ENCODE results near the gene KRTAP5-11.
"Not testable (repeated sequence)": the region's sequence is repeated elsewhere in the genome, so short reads cannot be mapped to it uniquely, and the experiment has no call there.

Gene KRTAP5-11

DNA sequence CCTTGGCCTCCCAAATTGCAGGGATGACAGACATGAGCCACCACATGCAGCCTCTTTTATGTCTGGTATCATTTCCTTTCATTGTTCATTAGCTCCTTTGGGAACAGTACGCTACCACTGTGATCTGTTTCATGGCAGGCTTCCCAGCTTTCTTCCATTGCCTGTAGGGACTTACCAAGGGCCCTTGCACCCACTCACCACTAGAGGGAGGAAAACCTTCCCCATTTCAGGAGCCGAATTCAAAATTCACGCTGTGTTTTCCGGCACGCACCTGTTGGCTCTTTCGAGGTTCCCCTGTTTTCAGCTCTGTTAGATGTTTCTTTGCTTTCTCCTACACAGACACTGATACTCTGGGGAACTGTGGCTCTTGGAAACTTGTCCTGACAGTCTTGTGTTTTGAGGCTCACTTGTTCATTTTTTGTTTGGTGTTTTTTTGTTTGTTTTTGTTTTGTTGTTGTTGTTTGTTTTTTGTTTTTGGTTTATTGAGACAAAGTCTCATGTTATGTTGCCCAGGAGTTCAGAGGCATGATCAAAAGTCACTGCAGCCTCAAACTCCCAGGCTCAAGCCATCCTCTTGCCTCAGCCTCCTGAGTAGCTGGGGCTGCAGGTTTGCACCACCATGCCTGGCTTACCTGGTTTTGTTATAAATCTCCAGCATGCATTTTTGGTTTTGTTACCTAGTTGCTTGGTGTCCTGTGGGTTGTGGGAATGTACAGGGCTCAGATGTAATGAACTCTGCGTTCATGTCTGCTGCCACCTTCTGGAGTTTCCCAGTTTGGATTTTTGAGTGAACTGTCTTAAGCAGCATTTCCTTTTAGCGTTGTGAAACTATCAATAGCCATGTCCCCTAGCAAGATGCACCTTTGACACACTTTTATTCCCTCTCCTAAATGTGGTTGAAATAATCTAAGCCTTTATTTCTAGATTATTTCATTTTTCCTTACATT is 2.3 kb downstream of the KRTAP5-11 start:
- peak; percentile 11 for DNase-seq

DNA sequence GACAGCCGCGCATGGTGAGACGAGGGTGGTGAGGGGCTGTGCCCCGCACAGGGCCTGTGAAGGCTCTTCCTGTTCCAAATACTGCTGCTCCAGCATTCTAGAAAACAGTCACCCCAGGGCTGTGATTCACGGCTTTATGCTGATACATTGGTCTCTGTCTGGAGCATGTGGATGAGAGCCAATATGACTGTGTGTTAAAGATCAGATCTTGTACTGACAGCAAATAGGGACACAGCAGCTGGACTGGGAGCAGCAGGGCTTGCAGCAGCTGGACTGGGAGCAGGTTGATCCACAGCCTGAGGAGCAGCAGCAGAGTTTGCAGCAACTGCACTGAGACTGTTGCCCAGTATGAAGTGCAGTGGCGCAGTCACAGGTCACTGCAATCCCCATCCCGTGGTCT is 3.2 kb downstream of the KRTAP5-11 start:
- not testable (repeated sequence) for DNase-seq

DNA sequence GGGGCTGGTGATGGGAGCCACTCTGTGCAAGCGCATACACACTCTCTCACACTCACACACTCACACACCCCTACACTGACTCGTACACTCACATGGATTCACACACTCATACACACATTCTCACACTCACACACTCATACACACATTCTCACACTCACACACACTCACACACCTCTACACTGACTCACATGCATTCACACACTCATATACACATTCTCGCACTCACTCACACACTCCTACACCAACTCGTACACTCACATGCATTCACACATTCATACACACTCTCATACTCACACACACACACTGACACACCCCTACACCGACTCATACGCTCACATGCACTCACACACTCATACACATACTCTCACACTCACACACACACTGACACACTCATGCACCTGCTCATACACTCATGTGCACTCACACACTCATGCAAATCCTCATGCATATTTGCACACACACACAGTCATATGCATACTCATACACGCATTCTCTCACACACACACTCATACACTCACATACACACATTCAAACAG is 5.1 kb downstream of the KRTAP5-11 start:
- DNase-seq, result no peak

DNA sequence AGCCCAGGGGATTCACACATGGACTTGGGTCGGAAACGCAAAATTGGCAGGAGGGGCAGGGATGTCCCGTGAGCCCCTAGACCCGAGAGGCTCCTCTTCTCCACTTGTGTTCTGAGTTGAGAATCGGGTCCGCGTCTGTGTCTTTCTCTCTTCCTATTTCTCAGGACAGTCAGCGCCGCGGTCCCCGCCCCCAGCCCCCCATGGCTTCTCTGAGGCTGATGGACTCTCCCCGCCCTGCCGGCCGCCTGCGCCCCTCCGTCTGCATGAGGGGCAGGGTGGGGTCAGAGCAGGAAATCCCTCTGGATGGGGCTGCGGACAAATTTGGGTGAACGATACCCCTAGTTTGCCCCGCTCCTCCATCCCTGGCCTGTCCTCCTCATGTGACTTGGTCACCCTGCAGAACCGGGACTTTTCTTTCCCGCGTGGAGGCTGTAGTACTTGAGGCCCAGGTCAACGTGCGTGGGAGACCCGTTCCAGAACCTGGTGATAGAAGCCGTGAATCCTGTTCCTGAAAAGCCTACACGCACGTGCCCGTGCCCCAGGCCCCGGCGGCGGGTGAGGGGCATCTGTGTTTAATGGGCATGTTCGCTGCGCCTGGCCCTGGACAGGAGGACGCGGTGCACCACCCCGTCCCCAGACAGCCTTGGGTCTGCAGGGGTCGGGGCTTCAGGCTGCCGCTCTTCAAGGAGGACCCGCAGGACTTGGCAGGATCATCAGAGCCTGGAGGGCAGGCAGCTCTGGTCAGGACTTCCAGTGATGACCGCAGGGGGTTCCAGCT is 5.8 kb downstream of the KRTAP5-11 start:
- not testable (repeated sequence) for DNase-seq

DNA sequence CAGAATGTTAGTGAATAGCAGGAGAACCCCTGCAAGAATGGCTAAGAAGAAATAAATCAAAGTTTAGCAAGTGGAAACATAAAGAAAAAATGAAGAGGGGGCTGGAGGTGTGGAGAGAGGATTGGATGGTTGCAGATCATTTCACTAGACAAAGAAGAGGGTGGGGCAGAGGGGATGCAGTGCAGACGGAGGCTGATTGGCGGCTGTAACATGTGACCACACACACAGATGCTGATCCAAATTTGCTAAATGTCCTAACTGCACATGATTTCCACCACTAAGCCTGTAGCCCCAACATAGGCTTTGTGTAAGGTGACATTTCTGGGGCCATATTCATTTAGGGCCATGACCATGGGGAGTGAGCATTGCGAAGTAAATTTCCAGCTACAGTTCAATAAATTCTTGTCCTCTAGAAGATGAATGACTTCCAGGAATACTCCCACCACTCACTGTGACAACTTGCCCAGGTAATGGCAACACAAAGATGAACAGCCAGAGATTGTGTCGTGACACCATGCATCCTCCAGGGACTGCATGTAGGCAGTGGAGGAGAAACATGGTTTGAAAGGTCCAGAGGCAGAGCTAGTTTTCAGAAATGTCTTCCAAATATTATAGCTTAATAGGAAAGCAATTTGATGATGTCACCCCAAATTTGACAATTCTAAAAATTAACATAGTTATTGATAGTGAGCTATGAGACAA is 6.8 kb downstream of the KRTAP5-11 start:
- no peak for DNase-seq

DNA sequence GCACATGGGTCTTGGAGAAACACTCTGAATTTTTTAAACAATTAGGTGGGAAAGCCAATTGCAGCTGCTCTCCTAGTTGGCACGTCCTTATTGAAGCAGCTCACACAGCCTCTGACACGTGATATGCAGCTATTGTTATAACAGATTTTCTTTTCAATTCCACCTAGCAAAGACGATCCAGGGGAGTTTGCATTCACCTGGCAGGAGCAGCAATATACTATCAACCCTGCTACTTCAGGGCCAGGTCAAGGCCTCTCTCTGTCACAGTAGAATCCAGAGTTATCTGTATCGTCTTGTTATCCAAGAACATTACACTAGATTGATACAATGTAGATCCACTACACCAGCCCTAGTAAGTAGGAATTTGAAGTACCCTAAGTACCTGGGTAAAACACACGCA is 8.3 kb downstream of the KRTAP5-11 start:
- no peak for DNase-seq

DNA sequence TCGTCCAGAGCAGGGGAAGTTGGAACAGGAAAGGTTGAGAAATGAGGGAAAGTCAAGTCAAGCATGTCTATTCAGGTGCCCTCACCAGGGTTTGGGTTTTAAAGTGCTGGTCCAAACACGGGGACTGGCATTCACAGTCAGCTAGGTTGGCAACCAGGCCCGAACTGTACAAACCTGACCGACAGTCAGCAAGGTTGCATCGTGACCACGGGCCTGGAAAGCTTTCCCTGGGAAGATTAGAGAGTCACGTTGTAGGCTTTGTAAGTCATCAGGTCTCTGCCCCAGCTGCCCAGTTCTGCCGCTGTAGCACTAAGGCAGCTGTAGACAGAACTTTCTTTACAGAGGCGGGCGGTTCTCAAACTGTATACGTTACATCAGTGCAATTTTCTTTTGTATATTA is 9.9 kb downstream of the KRTAP5-11 start:
- no peak for DNase-seq

DNA sequence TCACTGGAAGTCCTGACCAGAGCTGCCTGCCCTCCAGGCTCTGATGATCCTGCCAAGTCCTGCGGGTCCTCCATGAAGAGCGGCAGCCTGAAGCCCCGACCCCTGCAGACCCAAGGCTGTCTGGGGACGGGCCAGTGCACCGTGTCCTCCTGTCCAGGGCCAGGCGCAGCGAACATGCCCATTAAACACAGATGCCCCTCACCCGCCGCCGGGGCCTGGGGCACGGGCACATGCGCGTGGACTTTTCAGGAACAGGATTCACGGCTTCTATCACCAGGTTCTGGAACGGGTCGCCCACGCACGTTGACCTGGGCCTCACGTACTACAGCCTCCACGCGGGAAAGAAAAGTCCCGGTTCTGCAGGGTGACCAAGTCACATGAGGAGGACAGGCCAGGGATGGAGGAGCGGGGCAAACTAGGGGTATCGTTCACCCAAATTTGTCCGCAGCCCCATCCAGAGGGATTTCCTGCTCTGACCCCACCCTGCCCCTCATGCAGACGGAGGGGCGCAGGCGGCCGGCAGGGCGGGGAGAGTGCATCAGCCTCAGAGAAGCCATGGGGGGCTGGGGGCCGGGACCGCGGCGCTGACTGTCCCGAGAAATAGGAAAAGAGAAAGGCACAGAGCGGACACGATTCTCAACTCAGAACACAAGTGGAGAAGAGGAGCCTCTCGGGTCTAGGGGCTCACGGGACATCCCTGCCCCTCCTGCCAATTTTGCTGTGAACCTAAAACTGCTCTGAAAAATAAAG is 11.4 kb downstream of the KRTAP5-11 start:
- DNase-seq, result not testable (repeated sequence)

DNA sequence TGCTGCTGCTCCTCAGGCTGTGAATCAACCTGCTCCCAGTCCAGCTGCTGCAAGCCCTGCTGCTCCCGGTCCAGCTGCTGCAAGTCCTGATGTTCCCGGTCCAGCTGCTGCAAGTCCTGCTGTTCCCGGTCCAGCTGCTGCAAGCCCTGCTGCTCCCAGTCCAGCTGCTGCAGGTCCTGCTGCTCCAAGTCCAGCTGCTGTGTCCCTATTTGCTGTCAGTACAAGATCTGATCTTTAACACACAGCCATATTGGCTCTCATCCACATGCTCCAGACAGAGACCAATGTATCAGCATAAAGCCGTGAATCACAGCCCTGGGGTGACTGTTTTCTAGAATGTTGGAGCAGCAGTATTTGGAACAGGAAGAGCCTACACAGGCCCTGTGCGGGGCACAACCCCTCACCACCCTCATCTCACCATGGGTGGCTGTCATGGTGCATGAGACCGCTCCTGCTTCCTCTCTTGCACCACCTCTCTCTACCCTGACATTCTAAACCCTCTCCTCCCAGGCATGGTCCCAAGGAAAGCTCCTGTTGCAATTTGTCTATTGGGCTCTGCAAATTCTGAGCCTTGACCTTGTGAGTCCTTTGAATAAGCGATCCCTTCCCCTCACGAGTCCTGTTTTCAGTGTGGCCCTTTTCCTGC is 13.8 kb downstream of the KRTAP5-11 start:
- no peak for DNase-seq

DNA sequence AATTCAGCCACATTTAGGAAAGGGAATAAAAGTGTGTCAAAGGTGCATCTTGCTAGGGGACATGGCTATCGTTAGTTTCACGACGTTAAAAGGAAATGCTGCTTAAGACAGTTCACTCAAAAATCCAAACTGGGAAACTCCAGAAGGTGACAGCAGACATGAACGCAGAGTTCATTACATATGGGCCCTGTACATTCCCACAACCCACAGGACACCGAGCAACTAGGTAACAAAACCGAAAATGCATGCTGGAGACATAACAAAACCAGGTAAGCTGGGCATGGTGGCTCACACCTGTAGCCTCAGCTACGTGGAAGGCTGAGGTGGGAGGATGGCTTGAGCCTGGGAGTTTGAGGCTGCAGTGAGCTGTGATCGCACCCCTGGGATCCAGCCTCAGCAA is 15.0 kb downstream of the KRTAP5-11 start:
- not testable (repeated sequence) for DNase-seq

DNA sequence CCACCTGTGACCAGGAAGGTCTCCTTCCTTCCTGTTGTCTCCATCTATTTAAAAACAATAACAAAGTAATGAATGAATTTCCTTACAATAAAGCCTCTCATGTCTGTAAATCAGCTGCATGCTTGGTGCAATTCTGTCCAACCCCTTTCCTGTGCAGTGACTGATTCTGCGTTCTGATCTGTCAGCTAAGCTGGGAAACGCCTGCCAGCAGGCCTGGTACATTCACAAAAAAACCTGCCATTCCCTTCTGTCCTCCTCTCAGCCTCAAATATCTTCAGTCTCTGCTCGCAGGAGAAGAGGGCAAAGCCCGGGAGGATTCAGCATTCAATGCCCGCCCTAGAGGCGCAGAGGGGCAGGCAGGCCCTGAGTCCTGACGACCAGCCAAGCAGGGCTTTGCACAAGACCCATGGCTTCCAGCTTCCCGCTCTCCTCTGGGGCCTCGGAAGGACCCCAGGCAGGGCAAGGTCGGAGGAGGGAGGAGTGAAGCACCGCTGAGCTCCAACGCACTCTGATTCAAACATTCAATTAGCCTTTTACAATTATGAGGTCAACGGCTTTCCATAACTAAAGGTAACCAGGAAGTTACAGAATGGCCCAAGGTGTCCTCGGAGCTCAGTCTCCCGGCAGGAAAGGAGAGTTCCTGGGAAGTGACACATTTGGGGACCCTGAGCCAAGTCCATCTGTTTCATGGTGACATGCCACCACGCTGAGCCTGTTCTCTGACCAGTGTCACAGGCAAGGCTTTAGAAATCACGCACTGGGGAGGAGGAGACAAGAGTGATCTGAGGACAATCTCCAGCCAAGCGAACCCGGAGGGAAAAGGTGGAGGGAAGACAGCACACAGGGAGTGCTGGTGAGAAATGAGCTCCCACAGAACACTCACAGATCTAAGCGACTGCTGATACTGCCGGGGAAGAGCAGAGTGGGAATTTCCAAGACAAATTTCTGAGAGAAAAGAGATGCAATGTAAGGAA is 15.8 kb downstream of the KRTAP5-11 start:
- DNase-seq, result not testable (repeated sequence)

DNA sequence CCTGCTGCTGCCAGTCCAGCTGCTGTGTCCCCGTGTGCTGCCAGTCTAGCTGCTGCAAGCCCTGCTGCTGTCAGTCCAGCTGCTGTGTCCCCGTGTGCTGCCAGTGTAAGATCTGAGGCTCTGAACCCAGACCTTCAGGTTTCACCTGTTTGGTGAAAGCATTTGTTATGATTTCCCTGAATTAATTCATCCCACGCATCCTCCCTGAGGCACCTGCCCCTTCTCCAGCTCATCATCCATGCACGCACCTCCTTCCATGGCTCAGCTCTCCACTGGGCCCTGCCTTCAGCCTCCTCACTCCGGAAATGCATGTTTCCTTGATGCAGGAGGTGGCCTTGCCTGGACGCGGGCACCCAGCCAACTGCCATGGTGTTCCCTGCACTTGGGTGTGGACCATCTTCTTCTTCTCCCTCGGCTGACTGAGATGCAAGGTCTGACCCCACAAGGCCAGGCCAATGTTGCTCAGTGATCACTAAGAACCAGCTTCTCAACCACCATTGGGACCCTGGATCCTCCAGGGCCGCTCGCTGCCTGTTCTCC is 16.5 kb downstream of the KRTAP5-11 start:
- DNase-seq, result no peak

DNA sequence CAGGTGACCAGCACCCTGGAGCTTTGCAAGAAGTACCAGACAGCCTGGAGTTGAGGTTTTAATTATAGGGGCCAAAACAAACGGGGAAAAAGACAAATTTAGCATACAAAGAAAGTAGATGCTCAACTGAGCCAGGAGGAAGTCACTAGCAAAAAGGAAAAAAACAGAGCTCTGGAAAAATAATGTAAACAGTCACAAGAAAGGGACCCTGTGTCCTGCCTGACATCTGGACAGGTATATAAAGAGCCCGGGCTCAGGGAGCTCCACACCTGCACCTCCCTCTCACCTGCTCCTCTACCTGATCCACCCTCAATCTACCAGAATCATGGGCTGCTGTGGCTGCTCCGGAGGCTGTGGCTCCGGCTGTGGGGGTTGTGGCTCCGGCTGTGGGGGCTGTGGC is 17.4 kb downstream of the KRTAP5-11 start, which contains the start of gene KRTAP5-10:
Gene KRTAP5-10, plus strand, starts transcription at position 301 of the 400 bp plus-strand sequence. Its CDS starts 25 bp downstream, at position 326.
- no peak for DNase-seq

DNA sequence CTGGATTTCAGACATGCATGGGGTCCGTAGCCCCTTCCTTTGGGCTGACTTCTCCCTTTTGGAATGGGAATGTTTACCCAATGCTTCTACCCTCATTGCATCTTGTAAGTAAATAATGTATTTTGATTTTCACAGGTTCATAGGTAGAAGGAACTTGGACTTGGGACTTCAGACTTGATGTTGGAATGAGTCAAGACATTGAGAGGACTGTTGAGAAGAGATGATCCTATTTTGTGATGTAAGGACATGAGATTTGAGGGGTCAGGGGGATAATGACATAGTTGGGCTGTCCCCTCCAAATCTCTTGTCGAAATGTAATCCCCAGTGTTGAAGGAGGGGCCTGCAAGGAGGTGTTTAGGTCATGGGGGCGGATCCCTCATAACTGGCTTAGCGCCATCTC is 18.2 kb downstream of the KRTAP5-11 start:
- no peak for DNase-seq

DNA sequence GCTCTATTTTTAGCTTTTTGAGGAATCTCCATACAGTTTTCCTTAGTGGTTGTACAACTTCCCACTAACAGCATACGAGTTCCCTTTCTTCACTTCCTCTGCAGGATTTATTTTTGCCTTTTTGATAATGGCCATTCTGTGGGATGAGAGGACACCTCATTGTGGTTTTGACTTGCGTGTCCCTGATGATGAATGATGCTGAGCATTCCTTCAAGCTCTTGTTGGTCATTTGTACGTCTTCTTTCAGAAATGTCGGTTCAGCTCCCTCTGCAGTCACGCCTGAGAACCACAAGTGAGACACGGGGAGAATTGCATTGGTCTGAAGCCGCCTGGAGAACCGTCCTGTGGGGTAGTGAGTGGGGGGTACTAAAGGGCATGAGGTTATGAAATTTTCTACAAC is 19.3 kb downstream of the KRTAP5-11 start:
- DNase-seq, result no peak

DNA sequence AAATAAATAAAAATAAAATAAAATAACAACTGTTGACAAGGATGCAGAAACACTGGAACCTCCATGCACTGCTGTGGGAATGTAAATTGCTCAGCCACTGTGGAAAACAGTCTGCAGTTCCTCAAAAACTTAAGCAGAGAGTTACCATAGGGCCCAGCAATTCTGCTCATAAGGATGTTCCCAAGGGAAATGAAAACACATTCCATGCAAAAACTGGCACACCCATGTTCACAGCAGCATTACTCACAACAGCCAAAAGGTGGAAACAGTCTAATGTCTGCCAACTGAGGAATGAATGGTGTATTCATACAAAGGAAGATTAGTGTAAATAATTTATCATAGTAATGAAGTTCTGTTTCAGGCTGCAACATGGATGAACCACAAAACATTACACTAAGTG is 20.6 kb downstream of the KRTAP5-11 start:
- DNase-seq, result no peak

DNA sequence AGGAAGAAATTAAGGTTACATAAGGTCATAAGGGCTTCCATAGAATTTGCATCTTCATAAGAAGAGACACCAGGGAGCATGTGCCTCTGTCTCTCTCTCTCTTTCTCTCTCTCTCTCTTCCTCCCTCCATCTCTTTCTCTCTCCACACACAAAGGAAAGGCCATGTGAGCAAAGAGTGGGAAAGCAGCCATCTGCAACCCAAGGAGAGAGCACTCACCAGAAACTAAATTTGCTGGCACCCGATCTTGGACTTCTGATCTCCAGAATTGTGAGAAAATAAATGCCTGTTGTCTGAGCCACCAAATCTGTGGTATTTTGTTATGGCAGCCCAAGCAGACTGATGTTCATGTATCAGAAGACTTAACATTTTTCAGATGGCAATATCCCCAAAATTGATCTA is 23.7 kb downstream of the KRTAP5-11 start:
- DNase-seq, result no peak

DNA sequence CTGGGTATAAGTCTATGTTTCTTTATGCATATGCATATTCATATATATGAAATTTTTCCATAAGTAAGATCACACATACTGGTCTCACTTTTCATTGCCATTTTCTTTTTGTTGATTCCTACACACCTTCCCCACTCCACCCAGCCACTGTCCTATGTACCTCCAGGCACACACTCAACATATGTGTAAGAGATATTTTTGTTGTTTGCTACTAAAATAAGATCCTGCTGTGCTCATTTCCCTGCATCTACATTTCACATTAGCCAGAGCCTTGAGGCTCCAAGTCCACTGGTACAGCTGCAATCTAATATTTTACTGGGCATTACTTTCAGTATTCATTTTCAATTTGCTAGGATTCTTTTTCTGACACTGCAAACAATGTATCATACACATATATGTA is 25.4 kb downstream of the KRTAP5-11 start:
- no peak for DNase-seq

DNA sequence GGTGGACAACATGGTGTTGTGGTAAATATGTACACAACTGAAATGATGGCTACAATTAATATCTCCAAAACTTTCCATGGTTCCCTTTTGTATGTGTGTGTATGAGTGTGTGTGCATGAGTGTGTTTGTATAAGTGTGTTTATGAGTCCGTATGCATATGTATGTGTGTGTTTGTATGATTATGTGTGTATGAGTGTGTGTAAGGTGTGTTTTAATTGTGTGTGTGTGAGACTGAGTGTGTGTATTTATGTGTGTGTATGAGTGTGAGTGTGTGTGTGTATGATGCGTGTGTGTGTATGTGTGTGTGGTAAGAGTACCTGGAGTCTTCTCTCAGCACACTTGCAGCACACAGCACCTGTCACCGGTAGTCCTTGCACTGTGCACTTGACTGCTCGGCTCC is 26.7 kb downstream of the KRTAP5-11 start:
- no peak for DNase-seq

DNA sequence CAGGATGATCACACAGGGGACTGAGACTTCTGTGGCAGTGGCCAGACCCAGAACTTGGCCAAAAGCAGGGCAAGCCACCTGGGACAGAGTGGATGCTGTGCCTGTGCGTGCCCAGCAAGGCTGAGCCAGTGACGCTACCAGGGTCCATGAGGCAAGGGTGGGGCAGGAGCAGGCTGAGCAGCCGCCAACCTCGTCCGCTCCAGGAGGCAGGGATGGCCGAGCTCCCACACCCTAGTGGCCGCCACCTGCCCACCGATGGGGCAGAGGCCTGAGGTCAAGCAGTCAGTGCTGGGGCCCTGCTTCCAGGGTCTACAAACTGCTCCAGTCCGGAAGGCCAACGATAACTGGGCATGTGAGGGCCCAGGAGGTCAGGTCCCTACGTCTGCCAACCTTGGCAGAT is 27.2 kb downstream of the KRTAP5-11 start:
- no peak for DNase-seq

Data from activated gamma-delta T cell treated with Interleukin-2 at 50 U/mL for 16 hours (primary cell).